Hippocampal formation (tissue), 2 donors: ENCODE data around the gene CLK4.

Experiments
- DNase-seq, 2 donors: peaks; one replicate each; lab custom pipeline; 2025; lab: John Stamatoyannopoulos, UW

CLK4 gene

GRCh38 chr5:178554311-178554710, 72.5 kb downstream of the CLK4 start:
- DNase-seq, result no peak

DNA sequence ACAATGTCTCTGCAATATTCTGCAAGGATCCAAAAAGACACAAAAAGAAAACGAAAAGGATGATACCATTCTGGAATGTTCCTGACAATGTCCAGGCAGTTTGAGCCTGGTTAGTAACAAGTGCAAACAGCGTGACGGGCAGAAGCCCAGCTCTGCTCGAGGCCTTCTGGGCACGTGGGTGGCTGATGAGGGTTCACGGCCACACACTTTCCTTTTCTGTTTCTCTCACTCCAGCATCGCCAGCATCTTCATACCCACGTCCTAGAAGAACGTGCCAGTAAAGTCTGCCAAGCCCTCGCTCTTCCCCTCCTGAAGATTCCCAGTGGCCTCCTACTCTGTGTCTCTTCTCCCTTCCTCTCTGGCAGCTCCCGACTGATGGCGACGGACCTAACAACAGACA, 73.3 kb downstream of the CLK4 start:
- DNase-seq, result no peak
